ENCODE data around the gene PAX2.
"Not testable (repeated sequence)": the region's sequence is repeated elsewhere in the genome, so short reads cannot be mapped to it uniquely, and the experiment has no call there.

The PAX2 gene

GRCh38 chr10:100744987-100745881, at the start of gene PAX2:
Gene PAX2 (plus strand): TSS chr10:100745582. CDS start chr10:100746261, 679 bp downstream.
- DNase-seq (no peak), ATAC-seq (no peak)
- Mint-ChIP-seq H3K4me3 (peak within 1 kb of the TSS; percentile 42 to 61), H3K27ac (peak within 1 kb of the TSS in 1 of 2 donors; percentile 38), H3K9me3 (no peaks in the 10 kb centered on the region), H3K27me3 (peaks cover 98% of the 10 kb centered on the region), H3K4me1 (peaks cover 74% of the 10 kb centered on the region)

GRCh38 chr10:100696477-100696901, 48.9 kb upstream of the PAX2 start:
- peak overlapping the region; percentile 38 to 48 for H3K4me3 Mint-ChIP-seq
- H3K27ac Mint-ChIP-seq = peak overlapping the region in 1 of 2 donors; percentile 57
- DNase-seq (peak; percentile 41 to 54), ATAC-seq (peak; percentile 97)
- no peaks in the 10 kb centered on the region for H3K9me3 Mint-ChIP-seq
- H3K27me3 Mint-ChIP-seq = peaks cover 12% of the 10 kb centered on the region
- H3K4me1 Mint-ChIP-seq = peaks cover 17% of the 10 kb centered on the region

GRCh38 chr10:100697070-100697469, 48.3 kb upstream of the PAX2 start:
- Mint-ChIP-seq H3K4me1 (peaks cover 17% of the 10 kb centered on the region), H3K27me3 (peaks cover 6% of the 10 kb centered on the region), H3K9me3 (no peaks in the 10 kb centered on the region), H3K4me3 (peak overlapping the region; percentile 2 to 38), H3K27ac (peak overlapping the region in 1 of 2 donors; percentile 29)
- peak; percentile 71 for ATAC-seq
- DNase-seq = peak in 1 of 2 donors; percentile 40

GRCh38 chr10:100697631-100698030, 47.8 kb upstream of the PAX2 start:
- Mint-ChIP-seq H3K4me3 (no peak overlapping the region), H3K9me3 (no peaks in the 10 kb centered on the region), H3K4me1 (peaks cover 17% of the 10 kb centered on the region), H3K27me3 (peaks cover under 1% of the 10 kb centered on the region), H3K27ac (no peak overlapping the region)
- DNase-seq = no peak
- no peak for ATAC-seq

- peaks cover 11% of the 10 kb centered on the region for H3K27me3 Mint-ChIP-seq
- not testable (repeated sequence) for DNase-seq, H3K4me3 Mint-ChIP-seq, ATAC-seq, H3K9me3 Mint-ChIP-seq, H3K27ac Mint-ChIP-seq, H3K4me1 Mint-ChIP-seq
Measured at GRCh38 chr10:100701704-100702103, 43.7 kb upstream of the PAX2 start.

GRCh38 chr10:100705139-100705538, 40.2 kb upstream of the PAX2 start:
- H3K27ac Mint-ChIP-seq = no peak overlapping the region
- no peaks in the 10 kb centered on the region for H3K9me3 Mint-ChIP-seq
- DNase-seq (no peak), ATAC-seq (no peak)
- no peak overlapping the region for H3K4me3 Mint-ChIP-seq
- peaks cover 44% of the 10 kb centered on the region for H3K27me3 Mint-ChIP-seq
- H3K4me1 Mint-ChIP-seq = no peaks in the 10 kb centered on the region

GRCh38 chr10:100707261-100707848, 38.0 kb upstream of the PAX2 start:
- DNase-seq = no peak
- Mint-ChIP-seq H3K9me3 (no peaks in the 10 kb centered on the region), H3K4me1 (no peaks in the 10 kb centered on the region), H3K27ac (no peak overlapping the region), H3K4me3 (no peak overlapping the region), H3K27me3 (peaks cover 67% of the 10 kb centered on the region)
- ATAC-seq = no peak

- peaks cover 87% of the 10 kb centered on the region for H3K27me3 Mint-ChIP-seq
- no peak for ATAC-seq
- no peak overlapping the region for H3K4me3 Mint-ChIP-seq
Measured at GRCh38 chr10:100709146-100710082, 36.0 kb upstream of the PAX2 start.

GRCh38 chr10:100710151-100710871, 35.1 kb upstream of the PAX2 start:
- Mint-ChIP-seq H3K27ac (peak overlapping the region in 1 of 2 donors; percentile 52), H3K9me3 (no peaks in the 10 kb centered on the region), H3K27me3 (peaks cover 96% of the 10 kb centered on the region), H3K4me1 (peaks cover 9% of the 10 kb centered on the region), H3K4me3 (no peak overlapping the region)
- DNase-seq = no peak
- ATAC-seq = no peak

More at GRCh38 chr10:100709146-100710082, 36.0 kb upstream of the PAX2 start:
- Mint-ChIP-seq H3K27ac (no peak overlapping the region), H3K4me1 (peaks cover 5% of the 10 kb centered on the region), H3K9me3 (no peaks in the 10 kb centered on the region)
- DNase-seq = no peak

GRCh38 chr10:100713049-100713858, 32.1 kb upstream of the PAX2 start:
- Mint-ChIP-seq H3K9me3 (no peaks in the 10 kb centered on the region), H3K27me3 (peaks cover 99% of the 10 kb centered on the region), H3K4me3 (peak overlapping the region; percentile 50 to 70), H3K4me1 (peaks cover 12% of the 10 kb centered on the region), H3K27ac (no peak overlapping the region)
- DNase-seq (no peak), ATAC-seq (peak; percentile 19)

- Mint-ChIP-seq H3K27me3 (peaks cover 99% of the 10 kb centered on the region), H3K4me3 (peak overlapping the region in 1 of 2 donors; percentile 8), H3K9me3 (no peaks in the 10 kb centered on the region), H3K27ac (no peak overlapping the region), H3K4me1 (peaks cover 12% of the 10 kb centered on the region)
- ATAC-seq (peak; percentile 29), DNase-seq (no peak)
Measured at GRCh38 chr10:100713859-100714565, 31.4 kb upstream of the PAX2 start.

GRCh38 chr10:100714566-100714950, 30.8 kb upstream of the PAX2 start:
- Mint-ChIP-seq H3K4me3 (no peak overlapping the region), H3K4me1 (peaks cover 12% of the 10 kb centered on the region), H3K27ac (no peak overlapping the region), H3K9me3 (no peaks in the 10 kb centered on the region), H3K27me3 (peaks cover 99% of the 10 kb centered on the region)
- no peak for DNase-seq
- no peak for ATAC-seq

- no peak for DNase-seq
- Mint-ChIP-seq H3K4me1 (peaks cover 12% of the 10 kb centered on the region), H3K27ac (no peak overlapping the region), H3K27me3 (peaks cover 100% of the 10 kb centered on the region), H3K9me3 (no peaks in the 10 kb centered on the region), H3K4me3 (peak overlapping the region; percentile 44 to 82)
- ATAC-seq = no peak
Measured at GRCh38 chr10:100715101-100715444, 30.3 kb upstream of the PAX2 start.

Measured in stimulated activated naive CD8-positive, alpha-beta T cell treated with anti-CD3 and anti-CD28 coated beads, Interleukin-15, amount 100 ng/mL, for 72 hours (primary cell).